Osteoblast (primary cell): ENCODE results near the gene FAM120A. TPM values are rescaled to one million over a fixed set of nuclear protein-coding genes. Genes with fewer than 3 reads are reported as not detected.

Source experiments
- DNase-seq: peaks from one replicate; pipeline ENCODE4 v3.0.0; 2011; ENCODE audit warnings: low spot score, mixed read lengths; ENCODE audit not compliant: insufficient read length; ENCODE audit errors: missing footprints
- H2AFZ ChIP-seq: 2 replicates; pipeline ENCODE4 v1.6.0; 2011; ENCODE audit warnings: mild to moderate bottlenecking, low read length
- H3K27ac ChIP-seq: 2 replicates; pipeline ENCODE4 v1.5.1; 2011; ENCODE audit warnings: mild to moderate bottlenecking, low read depth, low read length, moderate library complexity
- H3K27me3 ChIP-seq: 2 replicates; pipeline ENCODE4 v1.6.0; 2012; ENCODE audit warnings: mild to moderate bottlenecking, control low read depth, inconsistent platforms, low read length, moderate library complexity; ENCODE audit not compliant: insufficient read depth
- H3K36me3 ChIP-seq: 2 replicates; pipeline ENCODE4 v1.5.1; 2011; ENCODE audit warnings: mild to moderate bottlenecking, low read length, control low read depth, moderate library complexity; ENCODE audit not compliant: insufficient read depth
- H3K4me1 ChIP-seq: 2 replicates; pipeline ENCODE4 v1.5.1; 2011; ENCODE audit warnings: mild to moderate bottlenecking, low read length, control low read depth, moderate library complexity; ENCODE audit not compliant: insufficient read depth
- H3K4me2 ChIP-seq: 2 replicates; pipeline ENCODE4 v1.6.0; 2011; ENCODE audit warnings: mild to moderate bottlenecking, low read length; ENCODE audit not compliant: insufficient read depth
- H3K4me3 ChIP-seq: fragments of 200-600 bp; sonication (generic); 3 replicates; pipeline ENCODE4 v1.5.1; 2012; ENCODE audit warnings: mild to moderate bottlenecking, low read length, inconsistent platforms; ENCODE audit not compliant: insufficient read depth
- H3K79me2 ChIP-seq: 2 replicates; pipeline ENCODE4 v1.6.0; 2012; ENCODE audit warnings: mild to moderate bottlenecking, low read length, control low read depth, inconsistent platforms; ENCODE audit not compliant: insufficient read depth
- H3K9me3 ChIP-seq: 2 replicates; pipeline ENCODE4 v1.5.1; 2011; ENCODE audit warnings: low read depth, low read length, control low read depth
- H4K20me1 ChIP-seq: 2 replicates; pipeline ENCODE4 v1.6.0; 2012; ENCODE audit warnings: mild to moderate bottlenecking, low read length, control low read depth; ENCODE audit not compliant: insufficient read depth
- total RNA-seq: library from RNA; depleted of rRNA; stranded (reverse); fragments of >200 nt; gene quantifications from 2 replicates; pipeline ENCODE4 v1.2.3, GENCODE V29; 2012
- TF ChIP-seq, protein P1 (sequence below): IDR thresholded peaks from 2 replicates; pipeline ENCODE4 v1.5.1; 2011; ENCODE audit warnings: mild to moderate bottlenecking, low read depth, low read length, moderate library complexity; ENCODE audit errors: extremely low read depth

The FAM120A gene
- total RNA-seq, 1 donor, result 136 TPM

DNA sequence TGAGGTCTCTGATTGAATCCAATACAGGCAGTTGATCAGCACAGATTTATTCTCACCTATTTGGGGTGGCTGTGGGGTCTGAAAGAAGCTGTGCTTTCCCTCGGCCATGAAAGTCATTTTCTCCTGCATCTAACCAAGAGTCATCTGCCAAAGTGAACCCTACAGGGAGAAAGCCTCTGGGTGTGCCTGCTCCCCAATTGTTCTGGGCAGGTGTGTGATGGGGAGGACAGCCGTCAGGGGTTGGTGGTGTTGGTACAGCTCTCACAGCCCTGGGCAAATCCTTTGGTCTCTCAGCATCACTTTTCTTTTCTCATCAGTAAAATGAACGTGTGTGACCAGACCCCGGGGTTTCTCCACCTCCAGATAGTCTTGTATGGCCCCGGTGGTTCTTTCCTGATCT is 127.4 kb downstream of the FAM120A start:
- H4K20me1 ChIP-seq, result peaks cover 44% of the 10 kb centered on the region
- H3K4me2 ChIP-seq, result no peak overlapping the region
- H3K27me3 ChIP-seq, result no peaks in the 10 kb centered on the region
- peaks cover 77% of the 10 kb centered on the region for H3K79me2 ChIP-seq
- H3K27ac ChIP-seq, result no peak overlapping the region
- TF ChIP-seq, protein P1, sequence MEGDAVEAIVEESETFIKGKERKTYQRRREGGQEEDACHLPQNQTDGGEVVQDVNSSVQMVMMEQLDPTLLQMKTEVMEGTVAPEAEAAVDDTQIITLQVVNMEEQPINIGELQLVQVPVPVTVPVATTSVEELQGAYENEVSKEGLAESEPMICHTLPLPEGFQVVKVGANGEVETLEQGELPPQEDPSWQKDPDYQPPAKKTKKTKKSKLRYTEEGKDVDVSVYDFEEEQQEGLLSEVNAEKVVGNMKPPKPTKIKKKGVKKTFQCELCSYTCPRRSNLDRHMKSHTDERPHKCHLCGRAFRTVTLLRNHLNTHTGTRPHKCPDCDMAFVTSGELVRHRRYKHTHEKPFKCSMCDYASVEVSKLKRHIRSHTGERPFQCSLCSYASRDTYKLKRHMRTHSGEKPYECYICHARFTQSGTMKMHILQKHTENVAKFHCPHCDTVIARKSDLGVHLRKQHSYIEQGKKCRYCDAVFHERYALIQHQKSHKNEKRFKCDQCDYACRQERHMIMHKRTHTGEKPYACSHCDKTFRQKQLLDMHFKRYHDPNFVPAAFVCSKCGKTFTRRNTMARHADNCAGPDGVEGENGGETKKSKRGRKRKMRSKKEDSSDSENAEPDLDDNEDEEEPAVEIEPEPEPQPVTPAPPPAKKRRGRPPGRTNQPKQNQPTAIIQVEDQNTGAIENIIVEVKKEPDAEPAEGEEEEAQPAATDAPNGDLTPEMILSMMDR, result no peak
- DNase-seq, result no peak
- H3K36me3 ChIP-seq, result no peaks in the 10 kb centered on the region
- no peaks in the 10 kb centered on the region for H3K9me3 ChIP-seq
- H3K4me3 ChIP-seq, result no peak overlapping the region
- H3K4me1 ChIP-seq, result peaks cover 16% of the 10 kb centered on the region
- no peak overlapping the region for H2AFZ ChIP-seq

DNA sequence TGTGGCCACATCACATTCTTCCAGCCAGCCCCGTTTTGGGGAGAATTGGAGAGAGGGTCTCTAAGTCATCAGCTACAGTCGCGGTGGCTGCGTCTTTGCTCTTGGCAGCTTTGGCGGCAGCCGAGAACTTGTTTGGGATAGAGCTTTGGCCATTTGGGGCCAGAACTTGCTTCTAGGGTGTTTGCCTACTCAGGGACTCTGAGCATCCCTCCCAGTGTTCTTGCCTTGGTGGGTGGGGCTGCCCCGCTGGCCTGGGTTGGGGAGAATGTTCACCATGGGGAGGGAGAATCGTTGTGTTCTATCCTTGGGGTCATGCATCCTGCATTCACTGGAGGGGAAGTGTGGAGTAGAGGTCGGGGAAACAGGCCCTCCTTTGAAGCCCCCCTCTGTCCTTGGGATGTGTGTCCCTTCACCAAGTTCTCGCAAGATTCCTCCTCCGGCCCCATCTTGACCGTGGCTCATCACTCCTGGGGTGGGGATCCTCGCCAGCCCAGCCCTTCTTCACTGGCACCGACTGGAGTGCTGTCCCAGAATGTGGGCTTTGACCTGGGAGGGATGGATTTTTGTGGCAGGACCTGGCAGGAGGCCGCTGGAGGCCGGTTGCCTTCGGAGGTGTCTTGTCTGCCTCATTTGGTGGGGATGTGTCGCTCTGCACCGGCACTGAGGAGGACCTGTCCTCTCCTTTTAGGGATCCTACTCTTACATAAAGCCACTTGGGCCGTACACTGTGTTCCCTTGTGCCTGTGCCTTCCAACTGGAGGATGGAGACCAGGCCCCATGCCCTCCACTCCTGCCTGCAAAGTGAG is 128.4 kb downstream of the FAM120A start:
- TF ChIP-seq, protein P1, result no peak
- H3K4me1 ChIP-seq, result peaks cover 11% of the 10 kb centered on the region

DNA sequence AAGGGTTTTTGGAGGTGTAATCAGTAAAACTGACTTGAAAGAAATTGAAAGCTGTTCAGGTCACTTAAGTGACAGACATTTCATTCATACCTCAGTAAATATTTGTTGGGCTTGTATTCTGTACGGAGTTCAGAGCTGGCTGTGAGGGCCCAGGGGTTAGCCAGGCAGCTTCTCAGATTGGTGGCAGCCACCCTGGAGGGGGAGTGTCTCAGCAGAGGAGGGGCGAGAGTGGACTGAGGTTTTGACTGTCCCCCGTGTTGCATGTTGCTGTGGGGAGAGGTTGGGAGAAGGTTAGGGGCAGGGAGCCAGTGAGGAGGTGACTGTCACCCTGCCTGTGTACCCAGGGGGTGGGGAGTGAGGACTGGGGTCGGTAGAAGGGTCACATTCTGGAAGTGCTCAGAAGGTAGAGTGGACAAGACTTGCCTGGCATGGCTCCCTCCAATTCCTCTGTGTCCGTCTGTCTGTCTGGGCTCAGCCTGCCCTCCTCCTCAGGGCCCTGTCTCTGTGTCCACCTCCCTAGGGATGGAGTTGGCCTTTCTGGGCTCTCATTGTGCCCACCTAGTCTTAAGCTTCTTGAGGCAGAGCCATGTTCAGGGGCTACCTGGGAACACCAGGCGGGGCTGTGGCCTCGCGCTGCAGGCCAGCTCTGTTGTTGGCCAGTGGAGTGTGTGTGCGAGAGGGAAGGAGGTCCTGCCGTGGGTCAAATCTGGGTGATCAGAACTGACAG is 129.3 kb downstream of the FAM120A start:
- no peaks in the 10 kb centered on the region for H3K36me3 ChIP-seq
- peaks cover 51% of the 10 kb centered on the region for H4K20me1 ChIP-seq
- no peak overlapping the region for H2AFZ ChIP-seq
- H3K4me1 ChIP-seq, result peaks cover 6% of the 10 kb centered on the region
- peaks cover 85% of the 10 kb centered on the region for H3K79me2 ChIP-seq
- no peak for DNase-seq
- TF ChIP-seq, protein P1, result no peak
- H3K9me3 ChIP-seq, result no peaks in the 10 kb centered on the region
- H3K27me3 ChIP-seq, result no peaks in the 10 kb centered on the region
- H3K27ac ChIP-seq, result no peak overlapping the region
- H3K4me3 ChIP-seq, result no peak overlapping the region
- H3K4me2 ChIP-seq, result no peak overlapping the region

More for the DNA sequence above, 128.4 kb downstream of the FAM120A start:
- no peaks in the 10 kb centered on the region for H3K36me3 ChIP-seq
- H3K27me3 ChIP-seq, result no peaks in the 10 kb centered on the region
- no peak overlapping the region for H2AFZ ChIP-seq
- no peak overlapping the region for H3K4me3 ChIP-seq
- no peaks in the 10 kb centered on the region for H3K9me3 ChIP-seq
- H3K4me2 ChIP-seq, result no peak overlapping the region
- peaks cover 85% of the 10 kb centered on the region for H3K79me2 ChIP-seq
- no peak overlapping the region for H3K27ac ChIP-seq
- peaks cover 44% of the 10 kb centered on the region for H4K20me1 ChIP-seq
- DNase-seq, result no peak

DNA sequence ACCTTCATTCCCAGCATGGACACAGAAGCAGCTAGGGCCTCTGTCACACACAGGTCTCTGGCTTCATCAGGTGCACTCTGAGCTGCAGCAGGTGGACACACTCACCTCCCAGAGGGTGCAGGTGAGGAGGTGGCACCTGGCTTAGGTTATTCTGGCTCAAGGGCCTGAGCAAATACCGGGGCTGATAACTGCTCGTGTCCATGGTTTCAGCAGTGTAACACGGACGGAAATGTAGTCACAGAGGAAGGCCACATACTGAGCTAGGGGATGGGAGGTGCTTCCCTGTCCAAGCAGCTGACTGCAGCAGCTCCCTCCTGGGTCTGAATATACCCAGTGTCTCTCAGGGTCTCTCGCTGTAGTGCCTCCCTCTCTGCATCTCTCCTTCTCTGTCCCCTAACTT is 130.6 kb downstream of the FAM120A start:
- Histone ChIP-seq H3K4me2 (no peak overlapping the region), H3K4me3 (no peak overlapping the region), H3K27ac (no peak overlapping the region), H4K20me1 (peaks cover 62% of the 10 kb centered on the region), H3K79me2 (peaks cover 97% of the 10 kb centered on the region), H3K27me3 (no peaks in the 10 kb centered on the region), H3K9me3 (no peaks in the 10 kb centered on the region), H3K4me1 (peaks cover 6% of the 10 kb centered on the region), H2AFZ (no peak overlapping the region), H3K36me3 (no peaks in the 10 kb centered on the region)
- no peak for DNase-seq
- TF ChIP-seq, protein P1, result no peak
